Measurements from ENCODE around the gene CELF2. TPM values are rescaled to one million over a fixed set of nuclear protein-coding genes. Genes with fewer than 3 reads are reported as not detected.

CELF2 gene
- total RNA-seq, 4 donors from 2014 or later, result 30.0 to 56.6 (median 43.3) TPM

DNA sequence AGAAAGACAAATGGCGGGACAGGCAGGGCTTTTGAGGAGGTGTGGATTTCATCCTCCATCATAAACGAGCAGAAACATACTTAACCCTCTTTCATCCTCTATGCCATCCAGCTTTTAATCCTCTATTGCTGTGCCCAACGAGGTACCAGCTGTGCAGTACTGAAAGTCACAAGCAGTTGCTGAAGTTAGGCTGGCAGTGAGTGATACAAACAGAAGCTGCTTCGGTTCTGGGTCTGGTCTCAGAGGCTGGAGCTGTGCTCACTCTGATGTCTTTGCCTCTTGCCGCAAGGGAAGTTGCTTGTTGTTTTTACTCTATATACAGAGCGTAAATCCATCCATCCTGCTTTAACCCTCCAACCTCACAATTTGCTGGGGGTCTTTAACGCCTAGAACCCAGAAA lies 235.2 kb downstream of the CELF2 start:
- H3K27me3 ChIP-seq, result no peaks in the 10 kb centered on the region
- H3K27ac ChIP-seq, result no peak overlapping the region
- TF ChIP-seq POLR2A (IDR thresholded peaks at IDR 0.05), result no peak
- TF ChIP-seq, protein P1, sequence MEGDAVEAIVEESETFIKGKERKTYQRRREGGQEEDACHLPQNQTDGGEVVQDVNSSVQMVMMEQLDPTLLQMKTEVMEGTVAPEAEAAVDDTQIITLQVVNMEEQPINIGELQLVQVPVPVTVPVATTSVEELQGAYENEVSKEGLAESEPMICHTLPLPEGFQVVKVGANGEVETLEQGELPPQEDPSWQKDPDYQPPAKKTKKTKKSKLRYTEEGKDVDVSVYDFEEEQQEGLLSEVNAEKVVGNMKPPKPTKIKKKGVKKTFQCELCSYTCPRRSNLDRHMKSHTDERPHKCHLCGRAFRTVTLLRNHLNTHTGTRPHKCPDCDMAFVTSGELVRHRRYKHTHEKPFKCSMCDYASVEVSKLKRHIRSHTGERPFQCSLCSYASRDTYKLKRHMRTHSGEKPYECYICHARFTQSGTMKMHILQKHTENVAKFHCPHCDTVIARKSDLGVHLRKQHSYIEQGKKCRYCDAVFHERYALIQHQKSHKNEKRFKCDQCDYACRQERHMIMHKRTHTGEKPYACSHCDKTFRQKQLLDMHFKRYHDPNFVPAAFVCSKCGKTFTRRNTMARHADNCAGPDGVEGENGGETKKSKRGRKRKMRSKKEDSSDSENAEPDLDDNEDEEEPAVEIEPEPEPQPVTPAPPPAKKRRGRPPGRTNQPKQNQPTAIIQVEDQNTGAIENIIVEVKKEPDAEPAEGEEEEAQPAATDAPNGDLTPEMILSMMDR (IDR thresholded peaks at IDR 0.05 in 4 of 5, conservative IDR thresholded peaks at IDR 0.05 in 1 of 5), result no peak
- intact Hi-C loops (cut with DNase I; ENCODE audit: low total_unique reads) (no loop called here), in situ Hi-C loops (cut with MboI; ENCODE audit: low sequenced_read_pairs in 4 of 4) (no loop called here)
- H3K36me3 ChIP-seq, result peaks cover 0 to 3% of the 10 kb centered on the region in 2 donors
- ATAC-seq, result no peak
- no peak for DNase-seq
- no peaks in the 10 kb centered on the region for H3K4me1 ChIP-seq
- H3K4me3 ChIP-seq, result no peak overlapping the region
- H3K9me3 ChIP-seq, result no peaks in the 10 kb centered on the region

DNA sequence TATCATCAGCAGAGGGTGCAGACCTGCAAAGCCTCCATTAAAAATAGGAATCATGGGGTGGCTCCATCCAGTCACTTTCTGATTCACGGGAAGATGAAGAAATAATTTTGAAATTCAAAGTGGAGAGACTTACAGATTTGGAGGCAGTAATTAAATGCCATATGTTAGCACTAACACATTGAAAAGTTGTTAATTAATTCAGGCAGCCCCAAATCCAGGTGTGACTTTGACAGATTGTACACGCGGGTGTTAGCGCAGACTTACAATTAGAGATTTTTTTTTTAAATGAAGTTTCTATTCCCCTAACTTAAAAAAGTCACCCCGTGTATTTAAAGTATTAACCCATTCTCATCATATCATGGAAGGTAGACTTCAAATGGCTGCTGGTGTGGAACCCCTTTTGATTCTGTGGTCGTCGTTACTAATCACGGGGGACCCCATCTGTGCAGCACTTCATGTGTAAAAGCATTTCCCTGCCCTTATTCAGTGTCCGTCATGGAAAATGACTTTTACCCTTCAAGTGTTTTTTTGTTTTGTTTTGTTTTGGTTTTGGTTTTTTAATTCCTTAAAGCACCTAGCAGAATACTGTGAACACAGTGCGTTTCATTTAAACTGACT lies 235.8 kb downstream of the CELF2 start:
- Histone ChIP-seq H3K27ac (no peak overlapping the region), H3K9me3 (no peaks in the 10 kb centered on the region), H3K36me3 (peaks cover 0 to 9% of the 10 kb centered on the region in 2 donors), H3K4me3 (no peak overlapping the region), H3K4me1 (no peaks in the 10 kb centered on the region), H3K27me3 (no peaks in the 10 kb centered on the region)
- ATAC-seq, result no peak
- intact Hi-C loops (cut with DNase I; ENCODE audit: low total_unique reads) (no loop called here), in situ Hi-C loops (cut with MboI; ENCODE audit: low sequenced_read_pairs in 4 of 4) (no loop called here)
- no peak for TF ChIP-seq POLR2A (IDR thresholded peaks at IDR 0.05)
- TF ChIP-seq, protein P1 (IDR thresholded peaks at IDR 0.05 in 4 of 5, conservative IDR thresholded peaks at IDR 0.05 in 1 of 5), result no peak
- no peak for DNase-seq

DNA sequence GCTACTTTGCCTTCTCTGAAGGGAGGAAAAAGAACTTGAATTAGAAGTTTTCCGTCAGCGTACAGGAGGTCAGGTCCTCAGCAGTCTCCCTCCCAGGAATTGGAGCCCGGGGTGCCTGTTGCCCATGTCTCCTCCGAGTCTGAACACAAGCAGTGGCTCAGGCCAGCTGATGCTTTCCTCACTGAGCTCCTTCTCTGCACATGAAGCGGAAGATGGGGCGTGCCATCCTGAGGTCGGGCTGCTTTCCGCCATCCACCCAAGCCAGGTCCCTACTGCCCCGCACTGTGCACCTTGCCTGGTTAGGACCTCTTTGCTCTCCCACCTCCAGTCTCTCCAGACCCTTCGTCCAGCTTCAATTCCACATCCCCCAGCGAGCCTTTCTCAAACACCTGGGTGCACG lies 237.5 kb downstream of the CELF2 start:
- Histone ChIP-seq H3K9me3 (no peaks in the 10 kb centered on the region), H3K4me3 (no peak overlapping the region), H3K4me1 (peaks cover 0 to 4% of the 10 kb centered on the region in 2 donors), H3K27me3 (no peaks in the 10 kb centered on the region), H3K36me3 (peaks cover 0 to 10% of the 10 kb centered on the region in 2 donors), H3K27ac (no peak overlapping the region)
- ATAC-seq (no peak), DNase-seq (no peak)
- TF ChIP-seq, protein P1 (IDR thresholded peaks at IDR 0.05 in 4 of 5, conservative IDR thresholded peaks at IDR 0.05 in 1 of 5), result no peak
- no peak for TF ChIP-seq POLR2A (IDR thresholded peaks at IDR 0.05)
- intact Hi-C loops (cut with DNase I; ENCODE audit: low total_unique reads) (no loop called here), in situ Hi-C loops (cut with MboI; ENCODE audit: low sequenced_read_pairs in 4 of 4) (no loop called here)

DNA sequence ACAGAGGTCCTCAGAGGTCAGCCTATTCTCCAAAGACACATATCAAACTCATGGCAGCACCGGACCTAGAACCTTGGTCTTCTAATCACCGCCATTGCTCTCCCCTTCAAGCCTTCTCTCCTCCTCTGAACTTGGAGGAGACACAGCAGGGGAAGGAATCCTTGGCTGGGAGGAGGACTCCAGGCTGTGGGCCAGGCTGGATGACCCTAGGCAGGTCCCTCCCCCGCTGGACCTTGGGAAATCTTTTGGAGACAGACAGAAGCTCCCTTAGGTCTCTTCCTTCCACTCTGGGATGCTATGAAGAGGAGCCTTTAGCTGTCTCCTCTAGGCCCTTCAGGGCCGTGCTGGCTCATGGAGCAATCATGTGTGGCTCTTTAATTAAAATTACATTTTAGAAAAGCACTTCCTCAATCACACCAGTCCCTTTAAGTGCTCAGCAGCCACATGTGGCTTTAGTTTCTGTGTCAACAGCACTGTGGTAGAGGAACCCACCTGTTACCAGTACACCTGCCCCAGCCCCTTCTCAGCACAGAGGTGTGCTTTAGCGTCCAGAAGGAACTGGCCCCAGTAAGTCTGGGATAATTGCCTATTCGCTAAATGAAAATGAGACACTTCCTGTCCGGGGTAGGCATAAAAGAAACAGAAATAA lies 238.2 kb downstream of the CELF2 start:
- intact Hi-C loops (cut with DNase I; ENCODE audit: low total_unique reads), result no loop called here
- H3K36me3 ChIP-seq, result peaks cover 0 to 10% of the 10 kb centered on the region in 2 donors
- H3K4me1 ChIP-seq, result peaks cover 0 to 9% of the 10 kb centered on the region in 2 donors
- in situ Hi-C loops (cut with MboI; ENCODE audit: low sequenced_read_pairs in 4 of 4), result no loop called here
- ATAC-seq (no peak), DNase-seq (no peak)
- no peaks in the 10 kb centered on the region for H3K27me3 ChIP-seq
- no peaks in the 10 kb centered on the region for H3K9me3 ChIP-seq
- no peak for TF ChIP-seq POLR2A (IDR thresholded peaks at IDR 0.05)
- TF ChIP-seq, protein P1 (IDR thresholded peaks at IDR 0.05 in 4 of 5, conservative IDR thresholded peaks at IDR 0.05 in 1 of 5), result no peak
- no peak overlapping the region for H3K4me3 ChIP-seq
- H3K27ac ChIP-seq, result no peak overlapping the region
